GM19324 (cell line): ENCODE data around the gene C2orf78.

Source experiments
- ATAC-seq: cut with Tn5 transposase; IDR thresholded peaks from one replicate; pipeline ENCODE4 v1.9.1; 2021; ENCODE audit warnings: mild to moderate bottlenecking, moderate library complexity; ENCODE audit not compliant: unreplicated experiment, low FRiP score

Gene C2orf78

DNA sequence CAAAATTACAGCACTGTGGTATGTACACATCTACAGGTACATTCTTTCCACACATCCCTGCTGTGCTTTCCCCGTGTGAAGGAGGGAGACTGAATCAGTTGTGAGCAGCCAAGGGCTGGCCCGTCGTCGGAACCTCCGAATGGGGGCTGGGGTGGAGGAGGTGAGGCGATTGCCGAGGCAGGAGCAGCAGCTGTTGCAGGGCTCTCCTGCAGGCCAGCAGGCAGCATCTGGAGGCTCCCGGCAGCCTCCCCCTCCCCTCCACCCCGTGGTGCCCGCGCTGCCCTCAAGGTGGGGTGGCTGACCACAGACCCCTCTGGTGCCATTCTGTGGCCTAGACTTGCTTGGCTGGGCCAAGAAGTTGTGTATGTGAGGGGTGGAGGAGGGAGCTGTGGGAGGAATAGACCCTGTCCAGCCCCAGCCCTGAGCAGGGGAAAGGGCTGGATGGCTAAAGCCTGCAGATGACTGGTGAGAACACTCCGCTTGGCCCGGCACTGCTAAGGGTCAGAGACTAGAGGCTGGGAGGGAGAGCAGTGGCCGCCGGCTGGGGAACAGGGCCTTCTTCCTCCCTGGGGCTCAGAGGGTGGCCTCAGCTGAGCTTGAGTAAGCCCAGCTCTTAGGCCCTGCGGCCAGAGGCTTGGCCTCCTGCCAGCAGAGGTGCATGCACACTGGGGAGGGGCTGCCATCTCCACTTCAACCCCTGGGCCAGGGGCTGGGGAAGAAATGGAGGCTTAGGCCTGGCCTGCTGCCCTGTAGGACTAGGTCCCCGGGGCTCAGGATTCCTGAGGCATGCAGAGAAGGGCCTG lies 52.4 kb downstream of the C2orf78 start:
- no peak for ATAC-seq

DNA sequence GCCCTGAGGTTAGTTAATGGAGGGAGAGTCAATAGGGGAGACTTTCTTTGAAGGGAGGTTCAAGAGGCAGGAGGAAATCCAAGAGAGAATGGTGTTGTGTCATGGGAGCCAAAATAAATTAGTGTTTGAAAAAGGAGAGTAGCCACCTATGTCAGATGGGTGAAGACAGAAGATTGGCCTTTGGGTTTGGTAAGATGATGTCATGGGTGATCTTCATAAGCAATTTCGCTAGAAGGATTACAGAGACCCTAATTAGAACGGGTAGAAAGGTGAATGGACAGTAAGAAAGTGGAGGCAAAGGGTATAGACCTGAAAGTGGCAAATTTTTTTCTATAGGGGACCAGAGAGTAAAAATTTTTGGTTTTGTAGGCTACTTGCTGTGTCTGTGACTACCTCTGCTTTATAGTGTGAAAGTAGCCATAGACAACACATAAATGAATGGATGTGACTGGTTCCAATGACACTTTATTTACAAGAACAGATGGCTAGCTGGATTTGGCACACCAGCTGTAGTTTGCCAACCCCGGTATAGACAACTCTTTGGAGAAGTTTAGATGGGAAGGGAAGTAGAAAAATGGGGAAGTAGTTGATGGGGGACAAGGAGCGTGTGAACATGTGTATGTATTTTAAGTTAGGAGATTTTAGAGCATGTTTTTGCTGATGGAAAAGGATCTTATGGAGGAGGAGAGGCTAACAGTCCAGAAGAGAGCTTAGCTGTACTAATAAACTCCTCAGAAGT lies 54.0 kb downstream of the C2orf78 start:
- no peak for ATAC-seq

DNA sequence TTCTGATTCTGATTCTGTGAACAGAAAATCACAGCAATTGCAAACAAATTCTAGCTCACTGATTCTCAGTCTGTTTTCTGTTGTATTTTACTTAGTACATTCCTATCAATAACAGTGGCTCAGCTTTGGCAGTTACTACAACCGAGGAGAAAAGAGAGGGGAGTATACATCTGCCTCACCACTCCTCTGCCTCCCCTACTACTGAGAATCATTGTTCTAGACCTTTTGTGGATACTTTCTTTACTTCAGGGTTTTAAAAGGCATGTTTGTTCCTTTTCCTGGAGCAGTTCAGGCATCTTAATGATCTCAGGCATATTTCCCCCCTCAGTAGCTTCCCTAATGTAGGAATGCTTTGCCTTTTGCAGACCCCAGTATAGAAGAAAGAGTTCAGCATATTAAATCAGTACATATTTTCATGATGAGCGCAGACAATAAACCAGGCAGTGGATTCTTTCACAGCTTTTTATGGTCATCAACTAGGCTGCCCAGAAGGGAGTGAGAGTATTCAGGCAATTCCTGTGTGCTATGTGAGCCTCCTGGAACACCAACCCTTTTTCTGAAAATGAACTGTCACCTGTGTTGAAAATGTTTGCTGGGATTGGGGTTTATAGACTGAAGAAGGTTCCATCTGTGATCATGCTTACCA lies 55.0 kb downstream of the C2orf78 start:
- ATAC-seq, result no peak

DNA sequence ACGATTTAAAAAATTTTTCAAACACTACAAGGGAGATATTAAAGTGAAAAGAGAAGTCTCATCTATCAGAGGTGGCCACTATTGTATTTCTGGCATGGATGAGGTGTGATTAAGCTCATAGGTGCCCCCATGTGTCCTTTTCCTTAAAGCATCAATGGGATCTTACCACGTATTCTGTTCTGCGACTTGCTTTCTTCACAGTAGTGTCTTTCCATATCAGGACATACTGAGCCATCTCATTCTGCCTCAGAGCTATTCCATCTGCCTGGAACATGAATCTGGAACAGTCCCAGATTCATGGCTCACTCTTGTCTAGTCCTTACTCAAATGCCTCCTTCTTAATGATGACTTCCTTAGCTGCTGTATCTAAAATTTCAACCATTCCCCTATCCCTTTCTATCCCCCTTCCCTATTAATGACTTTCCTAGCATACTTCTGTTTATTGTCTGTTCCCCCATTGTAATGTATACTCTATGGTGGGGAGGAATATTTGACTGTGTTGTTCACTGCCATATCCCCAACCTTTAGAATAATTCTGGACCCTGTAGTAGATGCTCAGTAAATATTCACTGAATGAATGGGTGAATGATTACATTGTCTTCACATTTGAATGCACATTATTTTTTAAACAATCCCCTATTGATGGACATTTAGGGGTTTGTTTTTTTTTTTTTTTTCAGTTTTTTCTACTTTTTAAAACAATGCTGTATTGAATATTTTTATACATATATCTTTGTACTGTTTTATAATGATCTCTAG lies 55.8 kb downstream of the C2orf78 start:
- no peak for ATAC-seq

DNA sequence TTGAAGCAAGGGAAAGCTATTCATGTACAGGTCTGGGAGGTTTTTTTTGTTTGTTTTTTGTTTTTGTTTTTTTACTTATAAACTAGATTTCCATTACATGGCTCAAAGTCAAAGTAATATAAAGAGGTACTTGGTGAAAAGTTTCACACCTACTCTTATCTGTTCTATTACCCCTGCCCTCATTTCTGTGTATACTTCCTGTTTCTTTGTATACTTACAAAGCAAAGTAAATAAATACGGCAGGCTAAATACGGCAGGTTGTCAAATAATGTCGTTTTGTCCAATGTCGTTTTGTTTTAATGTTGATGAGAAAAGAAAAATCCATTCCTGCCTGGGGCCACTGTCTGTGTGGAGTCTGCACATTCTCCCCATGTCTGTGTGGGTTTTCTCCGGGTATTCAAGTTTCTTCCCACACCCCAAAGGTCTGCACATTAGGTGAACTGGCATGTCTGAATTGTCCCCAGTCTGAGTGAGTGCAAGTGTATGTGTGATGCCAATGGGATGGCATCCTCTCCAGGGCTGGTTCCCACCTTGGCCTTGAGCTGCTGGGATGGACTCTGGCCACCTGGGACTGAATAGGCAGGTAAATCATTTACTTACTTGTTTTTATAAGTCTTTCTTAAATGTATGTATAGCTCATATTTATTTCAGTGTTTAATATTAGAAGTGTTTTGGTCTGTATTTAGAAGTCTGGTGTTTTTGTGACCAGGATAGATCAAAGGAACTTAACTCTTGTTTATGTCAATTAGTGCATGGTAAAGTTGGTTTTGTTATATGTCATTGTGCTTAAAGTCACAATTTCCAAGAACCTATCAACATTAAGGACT lies 58.1 kb downstream of the C2orf78 start:
- no peak for ATAC-seq

DNA sequence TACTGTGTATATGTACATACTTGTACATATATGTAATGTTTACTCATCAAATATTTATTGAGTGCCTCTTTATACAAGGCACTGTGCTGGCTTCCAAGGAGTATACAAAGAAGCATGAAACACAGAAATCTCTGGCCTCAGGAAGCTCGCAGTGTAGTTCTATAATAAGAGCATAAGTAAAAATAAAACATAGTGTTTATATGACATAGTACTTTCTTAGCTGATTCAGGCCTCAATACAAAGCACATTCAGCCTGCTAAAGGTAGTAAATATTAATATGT lies 58.7 kb downstream of the C2orf78 start:
- ATAC-seq, result no peak

DNA sequence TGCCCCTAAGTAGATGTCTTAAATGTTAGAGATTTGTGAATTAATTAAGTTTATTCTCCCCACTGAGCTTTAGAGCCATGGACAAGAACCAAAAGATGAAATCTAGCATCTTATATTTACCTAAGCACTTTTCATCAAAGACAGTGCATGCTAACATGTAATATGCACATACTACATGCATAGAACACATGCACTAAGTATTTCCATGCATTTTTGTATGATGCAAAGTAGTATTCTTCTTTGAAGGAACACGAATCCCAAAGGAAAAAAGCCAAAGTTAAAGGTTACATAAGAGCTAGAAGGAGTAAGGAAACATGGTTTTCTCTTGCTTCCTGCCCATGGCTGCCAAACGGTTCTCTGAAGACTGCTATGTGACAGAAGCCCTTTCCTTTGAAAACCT lies 60.1 kb downstream of the C2orf78 start:
- ATAC-seq, result no peak

DNA sequence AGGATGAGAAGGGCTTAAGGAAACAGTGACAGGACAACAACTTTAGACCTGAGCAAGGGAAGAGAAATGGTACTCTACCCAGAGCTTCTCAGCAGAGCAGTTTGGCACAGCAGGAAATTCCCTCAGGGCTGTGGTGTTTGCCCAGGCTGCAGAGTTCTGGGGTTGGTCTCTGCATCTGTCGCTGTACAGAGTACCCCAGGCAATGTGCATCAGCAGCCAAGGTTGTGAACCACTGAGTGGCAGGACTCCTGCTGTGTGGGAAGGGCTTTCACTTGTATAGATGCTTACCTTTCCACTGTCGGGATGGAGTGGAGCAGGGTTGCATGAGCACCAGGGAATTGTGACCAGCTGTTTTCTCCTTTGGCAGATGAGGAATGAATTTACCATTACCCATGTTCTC lies 66.0 kb downstream of the C2orf78 start:
- ATAC-seq, result no peak

DNA sequence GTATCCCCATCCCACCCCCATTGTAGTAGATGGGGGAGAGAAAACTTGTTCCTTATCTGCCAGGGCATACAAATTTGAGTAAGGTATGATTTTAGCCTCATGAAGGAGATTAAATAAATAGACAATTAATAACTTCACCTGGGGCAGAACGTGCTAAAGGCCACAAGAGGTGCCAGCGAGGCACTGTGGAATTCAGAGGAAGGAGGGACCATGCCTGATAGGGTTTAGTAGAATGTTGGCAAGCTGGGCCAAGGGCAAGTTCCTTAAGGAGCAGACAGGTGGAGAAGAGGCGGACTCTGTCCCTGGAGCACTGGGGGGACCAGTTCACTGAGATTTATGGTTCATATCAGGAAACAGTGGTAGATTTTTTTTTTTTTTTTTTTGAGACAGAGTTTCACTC lies 67.3 kb downstream of the C2orf78 start:
- ATAC-seq, result no peak

DNA sequence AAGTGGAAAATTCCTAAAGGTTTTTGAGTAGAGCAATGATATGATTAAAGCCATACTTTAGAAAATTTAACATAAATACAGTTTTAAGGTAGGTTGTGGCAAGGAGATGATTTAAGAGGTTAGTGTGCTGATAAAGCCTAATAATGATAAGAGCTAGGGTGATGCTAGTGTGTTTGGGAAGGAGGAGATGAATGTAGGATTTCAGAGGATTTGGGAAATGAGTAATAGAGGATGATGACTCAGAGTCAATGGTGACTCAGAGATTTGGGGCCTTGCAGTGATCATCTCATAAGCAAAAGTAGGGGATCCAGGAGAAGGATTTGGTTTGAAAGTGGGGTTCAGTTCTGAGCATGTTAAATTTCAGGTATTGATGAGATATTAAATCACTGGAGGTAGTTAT lies 68.0 kb downstream of the C2orf78 start:
- ATAC-seq, result no peak

DNA sequence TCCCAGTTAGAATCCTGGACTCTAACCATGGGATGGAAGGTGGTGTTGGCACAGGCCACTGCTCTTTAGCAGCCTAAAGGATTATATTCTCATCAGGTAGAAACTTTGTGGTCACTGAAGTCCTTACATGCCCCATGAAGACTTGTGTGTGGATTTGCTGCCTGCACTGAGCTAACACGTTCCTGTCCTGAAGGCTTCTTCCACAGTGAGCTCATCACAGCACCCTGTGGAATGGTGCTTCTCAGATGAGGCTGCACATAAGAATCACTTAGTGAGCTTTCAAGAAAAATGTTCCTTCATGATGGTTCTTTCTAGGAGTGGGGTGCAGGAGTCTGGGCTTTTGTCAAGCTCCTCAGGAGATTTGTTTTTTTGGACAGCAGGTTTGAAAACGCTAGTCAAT lies 71.5 kb downstream of the C2orf78 start:
- ATAC-seq, result no peak

DNA sequence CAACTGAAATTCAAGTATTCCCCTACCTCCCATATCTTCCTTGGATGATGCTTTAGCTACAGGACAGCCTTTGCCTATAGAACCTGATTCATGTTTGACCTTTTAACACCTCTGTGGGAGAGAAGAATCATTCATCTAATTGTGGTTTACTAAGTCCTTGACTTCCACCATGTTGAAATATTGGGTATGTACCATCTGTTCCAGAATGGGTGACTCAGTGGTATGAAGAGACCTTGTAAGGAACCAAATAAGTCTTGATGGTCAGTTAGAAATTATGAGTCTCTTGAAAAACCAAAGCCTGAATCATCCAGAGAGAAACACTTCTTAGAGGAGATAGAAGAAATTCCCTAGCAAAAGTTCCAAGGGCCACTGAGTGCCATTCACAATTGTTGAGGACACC lies 72.2 kb downstream of the C2orf78 start:
- no peak for ATAC-seq

DNA sequence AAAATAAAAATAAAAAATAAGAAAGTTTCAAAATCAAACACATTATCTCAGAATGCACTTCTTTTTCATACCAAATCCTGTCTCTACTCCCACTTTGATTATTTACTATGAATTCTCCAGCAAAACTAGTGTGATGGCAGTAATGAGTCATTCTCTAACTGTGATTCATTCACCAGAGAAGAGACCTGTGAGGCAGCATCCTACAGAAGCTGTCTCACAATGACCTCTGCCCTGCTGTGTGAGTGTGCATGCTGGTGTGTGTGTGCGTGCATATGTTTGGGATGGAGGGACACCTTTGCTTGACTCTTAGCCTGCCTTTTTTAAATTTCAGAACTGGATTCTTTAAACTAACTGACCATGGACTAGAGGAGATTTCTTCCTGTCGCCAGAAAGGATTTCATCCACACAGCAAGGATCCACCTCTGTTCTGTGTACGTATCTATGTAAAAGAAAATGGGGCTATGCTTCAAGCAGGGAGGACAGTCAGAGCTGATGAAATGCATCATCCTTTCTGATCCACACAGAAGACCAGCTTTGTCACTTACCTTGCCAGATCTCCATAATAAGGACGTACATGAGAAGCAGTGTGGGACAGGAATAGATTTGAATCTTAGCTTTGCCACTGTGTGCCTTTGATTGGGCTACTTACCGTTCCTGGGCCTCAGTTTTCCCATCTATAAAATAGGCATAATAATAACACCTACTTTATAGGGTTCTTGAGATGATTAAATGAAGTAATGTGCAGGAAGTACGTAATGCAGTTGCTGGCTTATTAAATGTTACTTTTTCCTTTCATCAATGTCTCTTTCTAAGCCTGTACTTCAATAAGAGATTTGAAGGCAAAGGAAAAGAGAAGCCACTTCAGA lies 76.0 kb downstream of the C2orf78 start:
- ATAC-seq, result no peak

DNA sequence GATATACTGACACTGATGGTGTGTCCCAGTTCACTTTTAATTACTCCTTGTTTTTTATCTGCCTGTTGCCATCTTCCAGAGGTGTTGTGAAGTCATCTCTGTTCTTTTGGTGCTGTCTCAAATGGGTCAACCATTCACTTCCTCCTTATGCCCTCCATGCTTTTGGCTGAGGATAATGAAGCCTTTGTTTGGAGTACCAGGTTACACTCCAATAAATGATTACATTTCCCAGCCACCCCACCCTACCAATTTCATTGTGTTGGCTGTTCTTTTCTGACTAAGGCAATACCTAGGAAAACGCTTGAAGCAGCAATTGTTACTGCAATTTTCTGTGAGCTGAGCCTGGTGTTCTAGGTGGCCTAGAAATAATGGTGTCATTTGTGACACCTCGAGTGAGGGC lies 79.0 kb downstream of the C2orf78 start:
- no peak for ATAC-seq
